Breast epithelium (tissue), 3 donors: ENCODE measurements around the gene ALOX15.

Source experiments
- POLR2A ChIP-seq: fragments of 450-650 bp; IDR thresholded peaks from one replicate; pipeline ENCODE4 v1.6.1; 2016; ENCODE audit warnings: antibody characterized with exemption, mild to moderate bottlenecking, moderate library complexity
- POLR2AphosphoS5 ChIP-seq, 3 donors: sonication (generic); formaldehyde crosslinking; IDR thresholded peaks; one replicate each; pipeline ENCODE4 v1.6.1; 2017; ENCODE audit warnings: antibody characterized with exemption in 3 of 3
- TF ChIP-seq, protein P1 (sequence below), 3 donors: fragments of 450-650 bp; IDR thresholded peaks; one replicate each; pipeline ENCODE4 v1.5.1; 2016 to 2017; ENCODE audit warnings: antibody characterized with exemption in 3 of 3, mild to moderate bottlenecking in 3 of 3, moderate library complexity in 3 of 3

DNA sequence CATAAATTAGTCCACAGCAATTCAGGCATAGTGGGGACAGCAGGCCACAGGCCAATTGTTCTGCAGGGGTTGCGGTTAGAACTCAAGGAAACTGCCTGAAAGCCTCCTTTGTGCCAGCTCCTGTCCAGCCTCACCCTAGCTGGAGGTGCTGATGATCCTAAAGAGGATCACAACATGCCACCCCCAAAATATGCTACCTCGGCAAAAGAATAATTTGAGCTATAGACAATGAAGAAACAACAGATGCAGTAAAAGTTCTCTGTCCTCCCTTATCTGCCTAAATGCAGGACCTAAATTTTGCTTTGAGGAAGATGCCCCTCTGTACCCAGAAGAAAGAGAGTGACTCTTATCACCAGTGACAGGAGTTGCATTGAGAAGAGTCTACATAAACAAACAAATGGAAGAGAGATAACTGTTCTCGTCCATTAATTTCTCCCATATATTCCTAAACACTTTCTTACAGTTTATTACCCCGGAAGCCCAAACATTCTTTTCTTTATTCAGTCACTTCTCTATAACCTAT lies 14.7 kb downstream of the ALOX15 start:
- TF ChIP-seq, protein P1, sequence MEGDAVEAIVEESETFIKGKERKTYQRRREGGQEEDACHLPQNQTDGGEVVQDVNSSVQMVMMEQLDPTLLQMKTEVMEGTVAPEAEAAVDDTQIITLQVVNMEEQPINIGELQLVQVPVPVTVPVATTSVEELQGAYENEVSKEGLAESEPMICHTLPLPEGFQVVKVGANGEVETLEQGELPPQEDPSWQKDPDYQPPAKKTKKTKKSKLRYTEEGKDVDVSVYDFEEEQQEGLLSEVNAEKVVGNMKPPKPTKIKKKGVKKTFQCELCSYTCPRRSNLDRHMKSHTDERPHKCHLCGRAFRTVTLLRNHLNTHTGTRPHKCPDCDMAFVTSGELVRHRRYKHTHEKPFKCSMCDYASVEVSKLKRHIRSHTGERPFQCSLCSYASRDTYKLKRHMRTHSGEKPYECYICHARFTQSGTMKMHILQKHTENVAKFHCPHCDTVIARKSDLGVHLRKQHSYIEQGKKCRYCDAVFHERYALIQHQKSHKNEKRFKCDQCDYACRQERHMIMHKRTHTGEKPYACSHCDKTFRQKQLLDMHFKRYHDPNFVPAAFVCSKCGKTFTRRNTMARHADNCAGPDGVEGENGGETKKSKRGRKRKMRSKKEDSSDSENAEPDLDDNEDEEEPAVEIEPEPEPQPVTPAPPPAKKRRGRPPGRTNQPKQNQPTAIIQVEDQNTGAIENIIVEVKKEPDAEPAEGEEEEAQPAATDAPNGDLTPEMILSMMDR (IDR thresholded peaks at IDR 0.05) = no peak
- no peak for TF ChIP-seq POLR2AphosphoS5 (IDR thresholded peaks at IDR 0.05)
- no peak for TF ChIP-seq POLR2A
